ENCODE data around the gene SPATA33.

Gene SPATA33

GRCh38 chr16:89710709-89711564 lies 53.3 kb downstream of the SPATA33 start:
- DNase-seq, result no peak

GRCh38 chr16:89711601-89712273 lies 54.1 kb downstream of the SPATA33 start:
- DNase-seq, result peak; percentile 48

- DNase-seq, result no peak
Measured at GRCh38 chr16:89712274-89712781, 54.7 kb downstream of the SPATA33 start.

GRCh38 chr16:89716493-89716892 lies 58.9 kb downstream of the SPATA33 start:
- no peak for DNase-seq

- DNase-seq, result no peak
Measured at GRCh38 chr16:89716916-89717687, 59.5 kb downstream of the SPATA33 start.

- DNase-seq, result no peak
Measured at GRCh38 chr16:89717688-89718505, 60.3 kb downstream of the SPATA33 start.
